ENCODE measurements around the gene SPTBN2.
A peak's percentile ranks its signal among the peaks of the same experiment; 100 is the strongest.

SPTBN2 gene

GRCh38 chr11:66697988-66698387, 31.0 kb downstream of the SPTBN2 start:
- TF ChIP-seq NFRKB (IDR thresholded peaks at IDR 0.05) (no peak), CTBP1 (IDR thresholded peaks at IDR 0.05; ENCODE audit: borderline replicate concordance) (no peak), PKNOX1 (IDR thresholded peaks at IDR 0.05) (no peak), LEF1 (IDR thresholded peaks at IDR 0.05; ENCODE audit: borderline replicate concordance) (no peak)
- ChIA-PET POLR2A (no interaction called here), CTCF (no interaction called here)
- no peak for DNase-seq (ENCODE audit: extremely low spot score)

GRCh38 chr11:66696146-66696545, 32.9 kb downstream of the SPTBN2 start:
- DNase-seq (ENCODE audit: extremely low spot score), result no peak
- TF ChIP-seq NFRKB (IDR thresholded peaks at IDR 0.05), result no peak
- TF ChIP-seq ZNF384 (IDR thresholded peaks at IDR 0.05), result no peak
- TF ChIP-seq SUZ12 (IDR thresholded peaks at IDR 0.05), result no peak
- TF ChIP-seq FOXA1 (IDR thresholded peaks at IDR 0.05), result no peak
- no peak for TF ChIP-seq HDGF (IDR thresholded peaks at IDR 0.05; ENCODE audit: borderline replicate concordance)
- no peak for TF ChIP-seq SP1 (IDR thresholded peaks at IDR 0.05)
- TF ChIP-seq ARNT (IDR thresholded peaks at IDR 0.05), result no peak
- ChIA-PET CTCF (no interaction called here), POLR2A (interaction anchor here (1.0 kb wide), 1 partner anchor 18 kb away, joined by 3 read pairs; the partner anchor contains the start of gene RBM4B)

GRCh38 chr11:66694732-66695207, 34.2 kb downstream of the SPTBN2 start:
- peak; percentile 90 for DNase-seq (ENCODE audit: extremely low spot score)
- ChIA-PET POLR2A (no interaction called here), CTCF (interaction anchor here (0.7 kb wide), 1 partner anchor 8 kb away, joined by 4 read pairs; no protein-coding TSS in a partner anchor)
- no peak for TF ChIP-seq NFRKB (IDR thresholded peaks at IDR 0.05)
- TF ChIP-seq L3MBTL2 (conservative IDR thresholded peaks at IDR 0.05), result no peak
- TF ChIP-seq ELF4 (IDR thresholded peaks at IDR 0.05), result no peak
- no peak for TF ChIP-seq LEF1 (IDR thresholded peaks at IDR 0.05; ENCODE audit: borderline replicate concordance)
- TF ChIP-seq FOXK2 (IDR thresholded peaks at IDR 0.05), result no peak
- no peak for TF ChIP-seq SUZ12 (IDR thresholded peaks at IDR 0.05)
- no peak for TF ChIP-seq TARDBP (IDR thresholded peaks at IDR 0.05)
- TF ChIP-seq ZNF384 (IDR thresholded peaks at IDR 0.05), result no peak
- TF ChIP-seq BHLHE40 (IDR thresholded peaks at IDR 0.05; ENCODE audit: borderline replicate concordance), result no peak
- TF ChIP-seq FOXA1 (IDR thresholded peaks at IDR 0.05), result no peak
- no peak for TF ChIP-seq PKNOX1 (IDR thresholded peaks at IDR 0.05)
- no peak for TF ChIP-seq CTBP1 (IDR thresholded peaks at IDR 0.05; ENCODE audit: borderline replicate concordance)
- no peak for TF ChIP-seq ARNT (IDR thresholded peaks at IDR 0.05)
- no peak for TF ChIP-seq HDGF (IDR thresholded peaks at IDR 0.05; ENCODE audit: borderline replicate concordance)
- TF ChIP-seq FOXM1 (IDR thresholded peaks at IDR 0.05; ENCODE audit: borderline replicate concordance), result no peak
- TF ChIP-seq SP1 (IDR thresholded peaks at IDR 0.05), result no peak

- TF ChIP-seq HDGF (IDR thresholded peaks at IDR 0.05; ENCODE audit: borderline replicate concordance) (no peak), SUZ12 (IDR thresholded peaks at IDR 0.05) (no peak), TARDBP (IDR thresholded peaks at IDR 0.05) (no peak), PKNOX1 (IDR thresholded peaks at IDR 0.05) (no peak), ARNT (IDR thresholded peaks at IDR 0.05) (no peak), CTBP1 (IDR thresholded peaks at IDR 0.05; ENCODE audit: borderline replicate concordance) (no peak), FOXK2 (IDR thresholded peaks at IDR 0.05) (no peak), ELF4 (IDR thresholded peaks at IDR 0.05) (no peak), ZNF384 (IDR thresholded peaks at IDR 0.05) (no peak), BHLHE40 (IDR thresholded peaks at IDR 0.05; ENCODE audit: borderline replicate concordance) (no peak)
- POLR2A ChIA-PET, result no interaction called here
- DNase-seq (ENCODE audit: extremely low spot score), result no peak
- CTCF ChIA-PET, result interaction anchor here (0.7 kb wide), 1 partner anchor 139 kb away, joined by 3 read pairs; no protein-coding TSS in a partner anchor
Observed at GRCh38 chr11:66694056-66694410, 35.0 kb downstream of the SPTBN2 start.

- TF ChIP-seq NFRKB (IDR thresholded peaks at IDR 0.05), result no peak
- no peak for TF ChIP-seq HDGF (IDR thresholded peaks at IDR 0.05; ENCODE audit: borderline replicate concordance)
- TF ChIP-seq FOXM1 (IDR thresholded peaks at IDR 0.05; ENCODE audit: borderline replicate concordance), result no peak
- no peak for TF ChIP-seq L3MBTL2 (conservative IDR thresholded peaks at IDR 0.05)
- TF ChIP-seq LEF1 (IDR thresholded peaks at IDR 0.05; ENCODE audit: borderline replicate concordance), result no peak
- no peak for TF ChIP-seq TARDBP (IDR thresholded peaks at IDR 0.05)
- no peak for TF ChIP-seq SUZ12 (IDR thresholded peaks at IDR 0.05)
- TF ChIP-seq ARNT (IDR thresholded peaks at IDR 0.05), result no peak
- no peak for TF ChIP-seq FOXA1 (IDR thresholded peaks at IDR 0.05)
- no peak for TF ChIP-seq PKNOX1 (IDR thresholded peaks at IDR 0.05)
- no peak for TF ChIP-seq ELF4 (IDR thresholded peaks at IDR 0.05)
- no peak for TF ChIP-seq ZNF384 (IDR thresholded peaks at IDR 0.05)
- TF ChIP-seq SP1 (IDR thresholded peaks at IDR 0.05), result no peak
- TF ChIP-seq BHLHE40 (IDR thresholded peaks at IDR 0.05; ENCODE audit: borderline replicate concordance), result no peak
- no peak for TF ChIP-seq FOXK2 (IDR thresholded peaks at IDR 0.05)
- no peak for TF ChIP-seq CTBP1 (IDR thresholded peaks at IDR 0.05; ENCODE audit: borderline replicate concordance)
- POLR2A ChIA-PET, result no interaction called here
- CTCF ChIA-PET, result interaction anchor here (0.7 to 1.1 kb wide), 2 partner anchors 15 to 140 kb away, joined by 3 read pairs; no protein-coding TSS in a partner anchor
Observed at GRCh38 chr11:66693356-66694055, 35.5 kb downstream of the SPTBN2 start.

More at GRCh38 chr11:66693356-66694055, 35.5 kb downstream of the SPTBN2 start:
- no peak for DNase-seq (ENCODE audit: extremely low spot score)
